Measurements from ENCODE around the gene TPX2.
A peak's percentile ranks its signal among the peaks of the same experiment; 100 is the strongest.

GRCh38 chr20:31845300-31845863 lies 106.3 kb downstream of the TPX2 start, which contains the start of gene FOXS1:
- TF ChIP-seq CTCF (IDR thresholded peaks at IDR 0.05): no peak
- peak in 1 of 3 donors; percentile 12 for TF ChIP-seq POLR2A (IDR thresholded peaks at IDR 0.05)
